HFFc6 (cell line): ENCODE measurements around the gene CADM1. TPM values are rescaled to one million over a fixed set of nuclear protein-coding genes. Genes with fewer than 3 reads are reported as not detected.

Experiments
- DNase-seq: peaks from one replicate; pipeline ENCODE4 v3.0.0-alpha.2; 2018
- H3K27ac Mint-ChIP-seq: 2 replicates; pipeline ENCODE4 v1.8.0; 2020; ENCODE audit warnings: mild to moderate bottlenecking, mixed read lengths
- H3K27me3 Mint-ChIP-seq: 2 replicates; pipeline ENCODE4 v1.8.0; 2021; ENCODE audit warnings: mild to moderate bottlenecking, moderate library complexity, mixed read lengths; ENCODE audit not compliant: insufficient read depth
- H3K36me3 Mint-ChIP-seq: 2 replicates; pipeline ENCODE4 v1.8.0; 2021; ENCODE audit warnings: low read depth, mixed read lengths
- H3K4me1 Mint-ChIP-seq: 2 replicates; pipeline ENCODE4 v1.8.0; 2020; ENCODE audit warnings: low read depth, mixed read lengths
- H3K4me3 Mint-ChIP-seq: 2 replicates; pipeline ENCODE4 v1.8.0; 2020; ENCODE audit warnings: mild to moderate bottlenecking, moderate library complexity, mixed read lengths
- H3K9me3 Mint-ChIP-seq: 2 replicates; pipeline ENCODE4 v1.8.0; 2020; ENCODE audit warnings: mild to moderate bottlenecking, mixed read lengths
- total RNA-seq, 6 experiments: library from RNA; stranded (reverse); fragmentation: NEBNext Ultra II Directional; extraction: Animal tissue kit (Norgen Biotek cat#: 25700); gene quantifications; 2 replicates in 1 of 6; 3 replicates in 5 of 6; pipeline ENCODE4 v1.2.3, GENCODE V29; 2021
- TF ChIP-seq, protein P1 (sequence below): fragments of 200-600 bp; sonication (generic); IDR thresholded peaks from 2 replicates; pipeline ENCODE4 v1.5.0; 2021; ENCODE audit warnings: antibody characterized with exemption, mild to moderate bottlenecking

Gene CADM1
- total RNA-seq, 6 experiments from 2014 or later, result not detected

DNA sequence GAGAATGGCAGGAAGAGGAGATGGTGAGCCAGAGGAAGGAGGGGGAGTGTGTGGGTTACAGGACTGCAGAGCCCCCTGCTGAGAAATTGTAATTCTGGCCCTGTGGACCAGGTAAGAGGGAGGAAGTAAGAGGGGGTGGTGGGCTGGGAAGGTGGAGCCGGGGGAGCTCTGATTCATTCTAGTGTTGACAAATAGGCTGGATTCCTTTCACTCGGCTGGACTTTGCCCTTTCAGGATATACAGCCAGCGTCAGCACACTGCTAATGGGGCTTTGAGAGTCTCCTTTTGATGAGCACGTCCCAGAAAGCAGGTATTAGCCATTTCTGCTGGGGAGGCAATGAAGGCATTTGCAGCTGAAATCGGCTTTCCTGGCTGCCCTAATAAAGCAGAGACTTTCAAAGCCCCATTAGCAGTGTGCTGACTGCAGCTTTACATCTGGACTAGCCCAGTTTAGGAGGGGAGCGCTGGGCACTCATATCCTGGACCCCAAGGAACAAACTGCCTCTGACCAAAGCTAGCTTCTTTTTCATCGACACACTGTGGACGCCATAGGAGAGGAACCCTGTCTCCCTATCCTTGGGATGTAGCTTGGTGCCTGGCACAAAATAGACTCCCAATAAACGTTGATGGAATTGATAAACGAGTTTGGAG is 44.8 kb upstream of the CADM1 start:
- Mint-ChIP-seq H3K36me3 (no peaks in the 10 kb centered on the region), H3K4me3 (no peak overlapping the region), H3K27me3 (peaks cover 2% of the 10 kb centered on the region; the same call in 1 of the 2 replicates), H3K27ac (no peak overlapping the region), H3K4me1 (no peaks in the 10 kb centered on the region), H3K9me3 (peaks cover 65% of the 10 kb centered on the region)
- TF ChIP-seq, protein P1, sequence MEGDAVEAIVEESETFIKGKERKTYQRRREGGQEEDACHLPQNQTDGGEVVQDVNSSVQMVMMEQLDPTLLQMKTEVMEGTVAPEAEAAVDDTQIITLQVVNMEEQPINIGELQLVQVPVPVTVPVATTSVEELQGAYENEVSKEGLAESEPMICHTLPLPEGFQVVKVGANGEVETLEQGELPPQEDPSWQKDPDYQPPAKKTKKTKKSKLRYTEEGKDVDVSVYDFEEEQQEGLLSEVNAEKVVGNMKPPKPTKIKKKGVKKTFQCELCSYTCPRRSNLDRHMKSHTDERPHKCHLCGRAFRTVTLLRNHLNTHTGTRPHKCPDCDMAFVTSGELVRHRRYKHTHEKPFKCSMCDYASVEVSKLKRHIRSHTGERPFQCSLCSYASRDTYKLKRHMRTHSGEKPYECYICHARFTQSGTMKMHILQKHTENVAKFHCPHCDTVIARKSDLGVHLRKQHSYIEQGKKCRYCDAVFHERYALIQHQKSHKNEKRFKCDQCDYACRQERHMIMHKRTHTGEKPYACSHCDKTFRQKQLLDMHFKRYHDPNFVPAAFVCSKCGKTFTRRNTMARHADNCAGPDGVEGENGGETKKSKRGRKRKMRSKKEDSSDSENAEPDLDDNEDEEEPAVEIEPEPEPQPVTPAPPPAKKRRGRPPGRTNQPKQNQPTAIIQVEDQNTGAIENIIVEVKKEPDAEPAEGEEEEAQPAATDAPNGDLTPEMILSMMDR, result no peak
- DNase-seq, result no peak

DNA sequence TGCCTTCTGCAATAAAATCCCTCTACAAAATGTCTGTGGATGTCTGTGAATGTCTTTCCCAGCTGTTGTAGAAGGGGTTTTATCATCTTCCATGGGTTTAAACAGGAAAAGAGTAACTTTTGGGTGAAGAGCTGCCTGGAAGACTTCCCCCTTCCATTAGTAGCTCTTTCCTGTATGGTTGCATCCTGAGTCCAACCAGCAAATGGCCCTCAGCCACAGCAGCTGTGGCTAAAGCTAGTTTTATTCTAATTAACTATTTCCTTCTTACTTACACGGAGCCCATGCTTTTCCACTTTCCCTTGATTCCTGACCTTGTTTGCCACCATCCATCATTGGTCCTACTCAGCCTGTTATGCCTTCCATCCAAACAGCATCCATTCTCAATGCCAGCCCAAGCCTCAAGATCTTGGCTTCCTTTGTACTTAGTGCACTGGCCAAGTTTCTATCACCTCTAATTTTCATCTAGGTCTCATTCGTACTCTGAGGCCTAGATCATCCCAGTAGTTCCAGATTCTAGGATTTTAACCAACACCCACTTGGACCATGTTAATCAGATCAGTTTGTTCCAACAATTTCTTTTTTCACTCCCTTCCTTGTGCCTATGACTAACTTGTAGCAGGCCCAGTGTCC is 41.5 kb upstream of the CADM1 start:
- Mint-ChIP-seq H3K4me1 (no peaks in the 10 kb centered on the region), H3K9me3 (peaks cover 54% of the 10 kb centered on the region), H3K27me3 (peaks cover 2% of the 10 kb centered on the region; the same call in 1 of the 2 replicates), H3K4me3 (no peak overlapping the region), H3K27ac (no peak overlapping the region), H3K36me3 (no peaks in the 10 kb centered on the region)
- TF ChIP-seq, protein P1, result no peak
- DNase-seq, result no peak

DNA sequence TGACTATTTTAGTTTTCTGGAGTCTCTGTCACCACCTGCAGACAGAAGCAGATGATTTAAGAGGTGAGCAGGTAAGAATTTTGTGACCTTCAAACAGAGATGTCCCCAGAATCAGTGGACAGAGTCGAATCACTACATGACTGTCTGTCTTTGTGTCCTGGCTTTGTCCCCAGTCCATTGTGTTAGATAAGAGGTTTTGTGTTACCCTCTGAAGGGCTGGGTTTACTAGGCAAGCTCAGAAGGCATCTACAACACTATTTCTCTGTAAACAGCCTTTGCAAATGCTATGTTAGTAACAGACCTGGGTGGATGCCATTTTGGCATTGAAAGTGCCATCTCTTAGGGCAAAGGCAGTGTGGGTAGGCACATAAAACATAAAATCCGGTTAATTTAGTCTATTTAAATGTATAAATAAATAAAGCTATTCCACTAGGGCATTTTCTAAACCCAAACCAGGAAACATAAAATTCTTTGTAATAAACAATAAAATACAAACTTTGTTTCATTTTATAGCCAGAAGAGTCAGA is 40.3 kb upstream of the CADM1 start:
- no peak for DNase-seq
- H3K4me1 Mint-ChIP-seq, result no peaks in the 10 kb centered on the region
- TF ChIP-seq, protein P1, result no peak
- H3K27ac Mint-ChIP-seq, result no peak overlapping the region
- peaks cover 50% of the 10 kb centered on the region for H3K9me3 Mint-ChIP-seq
- H3K4me3 Mint-ChIP-seq, result no peak overlapping the region
- H3K36me3 Mint-ChIP-seq, result no peaks in the 10 kb centered on the region
- H3K27me3 Mint-ChIP-seq, result no peaks in the 10 kb centered on the region

DNA sequence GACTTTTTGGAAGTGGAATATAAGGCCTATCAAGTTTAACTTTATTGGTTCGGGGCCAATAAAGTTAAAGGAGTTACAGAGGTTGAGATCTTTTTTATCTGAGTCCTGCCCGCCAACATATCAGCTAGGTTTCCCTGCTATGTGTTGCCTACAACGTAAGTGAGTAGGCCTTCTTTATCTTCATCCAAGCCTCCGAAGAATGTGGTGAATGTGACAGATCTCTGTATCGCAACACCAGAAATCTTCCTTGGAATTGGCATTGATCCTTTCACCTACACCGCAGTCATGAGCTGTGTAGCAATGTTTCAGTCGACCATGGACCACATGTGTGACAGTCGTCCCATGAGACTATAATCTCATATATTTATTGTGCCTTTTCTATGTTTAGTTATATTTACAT is 37.3 kb upstream of the CADM1 start:
- H3K4me3 Mint-ChIP-seq, result no peak overlapping the region
- H3K9me3 Mint-ChIP-seq, result peaks cover 52% of the 10 kb centered on the region
- H3K27me3 Mint-ChIP-seq, result no peaks in the 10 kb centered on the region
- H3K4me1 Mint-ChIP-seq, result no peaks in the 10 kb centered on the region
- H3K36me3 Mint-ChIP-seq, result no peaks in the 10 kb centered on the region
- no peak for DNase-seq
- TF ChIP-seq, protein P1, result no peak
- H3K27ac Mint-ChIP-seq, result no peak overlapping the region

DNA sequence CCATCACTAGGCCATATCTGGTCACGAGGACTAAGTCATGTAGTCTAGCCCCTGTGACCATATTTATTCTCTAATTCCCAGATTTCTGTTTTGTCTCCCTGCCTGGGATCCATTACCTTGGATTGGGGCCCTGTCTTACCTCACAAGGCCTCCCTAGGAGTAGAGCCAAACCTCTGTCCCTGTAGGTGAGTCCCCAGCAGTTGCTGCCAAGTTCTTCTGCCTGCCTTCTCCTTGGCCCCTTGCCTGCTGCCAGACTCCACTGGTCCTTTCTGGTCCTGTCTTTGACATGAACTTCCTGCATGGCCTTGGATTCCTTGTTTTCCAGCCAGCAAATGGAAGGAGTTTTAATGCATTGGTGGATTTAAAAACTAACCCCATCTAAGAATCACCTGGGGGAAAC is 35.6 kb upstream of the CADM1 start:
- H3K27me3 Mint-ChIP-seq, result no peaks in the 10 kb centered on the region
- peaks cover 54% of the 10 kb centered on the region for H3K9me3 Mint-ChIP-seq
- DNase-seq, result no peak
- H3K4me3 Mint-ChIP-seq, result no peak overlapping the region
- H3K27ac Mint-ChIP-seq, result no peak overlapping the region
- no peaks in the 10 kb centered on the region for H3K4me1 Mint-ChIP-seq
- peaks cover 8% of the 10 kb centered on the region; the same call in 1 of the 2 replicates for H3K36me3 Mint-ChIP-seq
- TF ChIP-seq, protein P1, result no peak
